Measurements from ENCODE around the gene COLEC11. TPM values are rescaled to one million over a fixed set of nuclear protein-coding genes. Genes with fewer than 3 reads are reported as not detected.

Gene COLEC11
- total and polyA plus RNA-seq, 9 of the 15 experiments (the other 6 are each of a cell fraction or from before 2014, with no cell fraction given), result 0.32 to 4.3 (median 1.8) TPM

DNA sequence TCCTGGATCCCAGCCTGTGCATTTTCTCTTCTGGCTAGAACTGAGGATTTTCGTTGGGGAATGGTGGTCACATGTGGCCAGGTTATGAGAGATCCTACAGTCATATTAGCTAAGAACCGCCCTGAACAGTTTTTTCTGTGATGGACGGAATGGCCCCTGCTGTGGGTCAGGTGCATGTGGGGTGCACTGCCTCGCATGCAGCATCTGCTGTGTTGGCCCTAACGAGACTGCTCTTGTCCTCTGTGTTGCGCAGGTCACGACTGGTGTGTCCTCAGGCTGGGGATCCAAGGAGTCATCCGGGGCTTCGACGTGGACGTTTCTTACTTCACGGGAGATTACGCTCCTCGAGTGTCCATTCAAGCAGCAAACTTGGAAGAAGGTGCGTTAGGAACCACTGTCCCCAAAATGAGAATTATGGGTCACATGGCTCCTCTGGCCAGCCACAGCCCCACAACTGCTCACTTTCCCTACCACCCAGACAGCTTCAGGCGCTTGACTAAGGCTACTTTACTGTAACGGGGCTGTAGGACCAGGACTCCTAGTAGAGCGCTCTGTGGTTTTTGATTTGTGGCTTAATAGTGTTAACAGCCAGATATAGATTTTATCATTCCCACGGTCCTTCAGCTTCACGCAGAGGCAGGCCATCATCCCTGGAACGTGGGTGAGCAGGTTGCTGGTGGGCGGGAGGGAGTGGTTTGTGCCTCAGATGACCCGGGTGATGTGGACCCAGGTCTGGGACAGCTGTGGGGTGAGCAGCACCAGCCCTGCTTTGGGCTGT is 84.9 kb downstream of the COLEC11 start (continued):
- TF ChIP-seq, protein P1, sequence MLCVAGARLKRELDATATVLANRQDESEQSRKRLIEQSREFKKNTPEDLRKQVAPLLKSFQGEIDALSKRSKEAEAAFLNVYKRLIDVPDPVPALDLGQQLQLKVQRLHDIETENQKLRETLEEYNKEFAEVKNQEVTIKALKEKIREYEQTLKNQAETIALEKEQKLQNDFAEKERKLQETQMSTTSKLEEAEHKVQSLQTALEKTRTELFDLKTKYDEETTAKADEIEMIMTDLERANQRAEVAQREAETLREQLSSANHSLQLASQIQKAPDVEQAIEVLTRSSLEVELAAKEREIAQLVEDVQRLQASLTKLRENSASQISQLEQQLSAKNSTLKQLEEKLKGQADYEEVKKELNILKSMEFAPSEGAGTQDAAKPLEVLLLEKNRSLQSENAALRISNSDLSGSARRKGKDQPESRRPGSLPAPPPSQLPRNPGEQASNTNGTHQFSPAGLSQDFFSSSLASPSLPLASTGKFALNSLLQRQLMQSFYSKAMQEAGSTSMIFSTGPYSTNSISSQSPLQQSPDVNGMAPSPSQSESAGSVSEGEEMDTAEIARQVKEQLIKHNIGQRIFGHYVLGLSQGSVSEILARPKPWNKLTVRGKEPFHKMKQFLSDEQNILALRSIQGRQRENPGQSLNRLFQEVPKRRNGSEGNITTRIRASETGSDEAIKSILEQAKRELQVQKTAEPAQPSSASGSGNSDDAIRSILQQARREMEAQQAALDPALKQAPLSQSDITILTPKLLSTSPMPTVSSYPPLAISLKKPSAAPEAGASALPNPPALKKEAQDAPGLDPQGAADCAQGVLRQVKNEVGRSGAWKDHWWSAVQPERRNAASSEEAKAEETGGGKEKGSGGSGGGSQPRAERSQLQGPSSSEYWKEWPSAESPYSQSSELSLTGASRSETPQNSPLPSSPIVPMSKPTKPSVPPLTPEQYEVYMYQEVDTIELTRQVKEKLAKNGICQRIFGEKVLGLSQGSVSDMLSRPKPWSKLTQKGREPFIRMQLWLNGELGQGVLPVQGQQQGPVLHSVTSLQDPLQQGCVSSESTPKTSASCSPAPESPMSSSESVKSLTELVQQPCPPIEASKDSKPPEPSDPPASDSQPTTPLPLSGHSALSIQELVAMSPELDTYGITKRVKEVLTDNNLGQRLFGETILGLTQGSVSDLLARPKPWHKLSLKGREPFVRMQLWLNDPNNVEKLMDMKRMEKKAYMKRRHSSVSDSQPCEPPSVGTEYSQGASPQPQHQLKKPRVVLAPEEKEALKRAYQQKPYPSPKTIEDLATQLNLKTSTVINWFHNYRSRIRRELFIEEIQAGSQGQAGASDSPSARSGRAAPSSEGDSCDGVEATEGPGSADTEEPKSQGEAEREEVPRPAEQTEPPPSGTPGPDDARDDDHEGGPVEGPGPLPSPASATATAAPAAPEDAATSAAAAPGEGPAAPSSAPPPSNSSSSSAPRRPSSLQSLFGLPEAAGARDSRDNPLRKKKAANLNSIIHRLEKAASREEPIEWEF (CRISPR knock-in tag; IDR thresholded peaks at IDR 0.05), result no peak
- TF ChIP-seq CCNT2 (IDR thresholded peaks at IDR 0.05; ENCODE audit: borderline replicate concordance, extremely low read depth, insufficient read length, low read depth, low read length) (no peak), LCOR (CRISPR knock-in tag; IDR thresholded peaks at IDR 0.05) (no peak), CBFA2T2 (conservative IDR thresholded peaks at IDR 0.05) (no peak), ZNF785 (CRISPR knock-in tag; IDR thresholded peaks at IDR 0.05) (no peak), ZNF324 (CRISPR knock-in tag; IDR thresholded peaks at IDR 0.05) (no peak), NR2C1 (IDR thresholded peaks at IDR 0.05) (no peak), NR2C1 (tag; IDR thresholded peaks at IDR 0.05) (no peak), MBD2 (IDR thresholded peaks at IDR 0.05; ENCODE audit: borderline replicate concordance, low read depth) (no peak), HDGF (IDR thresholded peaks at IDR 0.05) (no peak), ZNF23 (CRISPR knock-in tag; IDR thresholded peaks at IDR 0.05) (no peak)
- TF ChIP-seq, protein P2, sequence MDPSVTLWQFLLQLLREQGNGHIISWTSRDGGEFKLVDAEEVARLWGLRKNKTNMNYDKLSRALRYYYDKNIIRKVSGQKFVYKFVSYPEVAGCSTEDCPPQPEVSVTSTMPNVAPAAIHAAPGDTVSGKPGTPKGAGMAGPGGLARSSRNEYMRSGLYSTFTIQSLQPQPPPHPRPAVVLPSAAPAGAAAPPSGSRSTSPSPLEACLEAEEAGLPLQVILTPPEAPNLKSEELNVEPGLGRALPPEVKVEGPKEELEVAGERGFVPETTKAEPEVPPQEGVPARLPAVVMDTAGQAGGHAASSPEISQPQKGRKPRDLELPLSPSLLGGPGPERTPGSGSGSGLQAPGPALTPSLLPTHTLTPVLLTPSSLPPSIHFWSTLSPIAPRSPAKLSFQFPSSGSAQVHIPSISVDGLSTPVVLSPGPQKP (CRISPR knock-in tag; IDR thresholded peaks at IDR 0.05), result no peak
